HG03196 (cell line): Measurements from ENCODE around the gene P2RX7.
A peak's percentile ranks its signal among the peaks of the same experiment; 100 is the strongest.

ENCODE experiments used
- ATAC-seq: cut with Tn5 transposase; IDR thresholded peaks from one replicate; pipeline ENCODE4 v1.9.1; 2021; ENCODE audit not compliant: unreplicated experiment

P2RX7 gene

GRCh38 chr12:121110211-121110940 is 22.3 kb upstream of the P2RX7 start:
- ATAC-seq, result peak; percentile 79

- no peak for ATAC-seq
Measured at GRCh38 chr12:121111684-121112083, 21.0 kb upstream of the P2RX7 start.

- no peak for ATAC-seq
Measured at GRCh38 chr12:121112496-121112895, 20.2 kb upstream of the P2RX7 start.

GRCh38 chr12:121113057-121113456 is 19.6 kb upstream of the P2RX7 start:
- no peak for ATAC-seq

- no peak for ATAC-seq
Measured at GRCh38 chr12:121114019-121114639, 18.5 kb upstream of the P2RX7 start.

GRCh38 chr12:121114806-121115205 is 17.9 kb upstream of the P2RX7 start:
- ATAC-seq, result no peak

GRCh38 chr12:121115530-121115929 is 17.1 kb upstream of the P2RX7 start:
- ATAC-seq, result no peak

GRCh38 chr12:121116318-121117225 is 16.1 kb upstream of the P2RX7 start:
- no peak for ATAC-seq

GRCh38 chr12:121117226-121117777 is 15.4 kb upstream of the P2RX7 start:
- no peak for ATAC-seq

- no peak for ATAC-seq
Measured at GRCh38 chr12:121120323-121120722, 12.4 kb upstream of the P2RX7 start.

GRCh38 chr12:121120989-121121755 is 11.5 kb upstream of the P2RX7 start:
- no peak for ATAC-seq

- no peak for ATAC-seq
Measured at GRCh38 chr12:121121805-121122204, 10.9 kb upstream of the P2RX7 start.

GRCh38 chr12:121123488-121123887 is 9.2 kb upstream of the P2RX7 start:
- ATAC-seq, result no peak

GRCh38 chr12:121124402-121125109 is 8.1 kb upstream of the P2RX7 start:
- ATAC-seq, result no peak

- ATAC-seq, result no peak
Measured at GRCh38 chr12:121127501-121127900, 5.2 kb upstream of the P2RX7 start.

- peak; percentile 72 for ATAC-seq
Measured at GRCh38 chr12:121128908-121129810, 3.5 kb upstream of the P2RX7 start.

GRCh38 chr12:121129811-121130147 is 2.9 kb upstream of the P2RX7 start:
- ATAC-seq, result no peak

GRCh38 chr12:121130866-121131373 is 1.8 kb upstream of the P2RX7 start:
- no peak for ATAC-seq

GRCh38 chr12:121131941-121132341 is 735 bp upstream of the P2RX7 start:
- no peak for ATAC-seq
